GM10266 (cell line): Measurements from ENCODE around the gene TRIM16.

Experiments used
- DNase-seq: peaks from one replicate; pipeline ENCODE4 v3.0.0; 2012; ENCODE audit errors: extremely low spot score
- CTCF ChIP-seq: IDR thresholded peaks from 2 replicates; pipeline ENCODE4 v1.5.1; 2012; ENCODE audit warnings: mild to moderate bottlenecking, low read depth; ENCODE audit not compliant: control insufficient read depth, insufficient read depth; ENCODE audit errors: missing control alignments

Gene TRIM16

GRCh38 chr17:15663691-15664090 lies 20.4 kb downstream of the TRIM16 start:
- TF ChIP-seq CTCF: no peak
- peak; percentile 0 for DNase-seq

- DNase-seq: peak; percentile 0
- no peak for TF ChIP-seq CTCF
Observed at GRCh38 chr17:15663176-15663575, 20.9 kb downstream of the TRIM16 start.

GRCh38 chr17:15662681-15663080 lies 21.4 kb downstream of the TRIM16 start:
- TF ChIP-seq CTCF: no peak
- DNase-seq: peak; percentile 1

GRCh38 chr17:15660077-15660476 lies 24.0 kb downstream of the TRIM16 start:
- no peak for TF ChIP-seq CTCF
- DNase-seq: no peak

- TF ChIP-seq CTCF: no peak
- DNase-seq: no peak
Observed at GRCh38 chr17:15659663-15660062, 24.4 kb downstream of the TRIM16 start.

DNA sequence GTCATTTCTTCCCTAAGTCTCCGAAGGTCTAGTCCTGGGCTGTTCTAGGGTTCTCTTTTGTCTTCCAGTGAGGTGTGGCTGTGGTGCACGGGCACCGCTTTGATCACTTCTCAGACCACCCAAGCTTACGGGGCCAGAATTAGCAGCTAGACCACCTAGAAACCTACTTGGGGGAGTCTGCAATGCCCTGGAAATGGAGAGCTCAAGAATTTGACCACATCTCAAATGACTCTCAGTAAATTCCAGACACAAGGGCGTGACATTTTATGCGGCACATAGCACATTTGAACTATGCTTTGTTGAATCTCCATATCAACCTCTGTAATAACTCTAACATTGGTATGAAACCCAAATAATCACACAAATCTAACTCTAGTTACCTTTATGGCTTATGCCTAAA lies 24.9 kb downstream of the TRIM16 start:
- no peak for TF ChIP-seq CTCF
- DNase-seq: no peak

DNA sequence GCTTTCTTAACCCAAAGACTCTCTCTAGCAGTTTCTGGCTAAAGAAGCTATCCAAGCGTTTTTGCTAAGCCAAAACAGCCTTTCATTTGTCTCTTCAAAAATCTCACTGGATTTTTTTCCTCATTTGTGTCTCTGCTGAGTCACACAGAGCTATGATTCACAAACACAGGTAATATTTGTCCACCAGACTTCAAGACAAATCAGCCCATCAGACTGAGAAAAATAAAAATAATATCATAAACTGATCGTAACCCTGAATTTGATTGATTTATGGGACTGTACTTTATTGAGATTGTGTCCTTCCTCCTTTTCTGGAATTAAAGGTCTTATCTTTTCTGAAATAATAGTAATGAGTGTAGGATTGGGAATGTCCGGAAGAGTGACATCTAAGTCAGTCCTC lies 25.8 kb downstream of the TRIM16 start:
- DNase-seq: no peak
- no peak for TF ChIP-seq CTCF
